ENCODE measurements around the gene IL1RAPL1.

The IL1RAPL1 gene

DNA sequence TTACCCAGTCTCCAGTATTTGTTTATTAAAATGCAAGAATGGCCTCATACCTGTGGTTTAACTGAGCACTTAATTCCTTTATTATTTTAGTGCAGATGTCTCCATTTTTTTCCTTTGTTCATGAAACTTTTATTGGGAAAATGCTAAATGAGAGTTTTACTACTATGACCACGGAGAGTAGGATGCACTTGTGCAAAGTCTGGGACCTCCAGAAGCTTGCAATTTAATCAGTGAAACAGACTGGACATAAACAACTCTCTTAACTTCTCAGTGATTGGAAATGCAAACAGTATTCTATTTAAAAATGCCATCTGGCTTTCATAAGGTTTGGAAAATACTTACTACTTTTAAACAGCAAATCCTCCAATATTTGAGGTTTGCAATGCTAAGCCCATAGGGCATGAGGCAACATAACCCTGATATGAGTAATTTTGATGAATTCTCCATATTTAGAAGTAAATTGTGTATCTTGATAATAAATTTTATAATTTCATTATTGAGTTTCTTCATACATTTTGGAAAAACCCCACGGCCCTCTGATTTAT lies 909.5 kb downstream of the IL1RAPL1 start:
- DNase-seq = no peak
- in situ Hi-C loops (cut with HindIII; ENCODE audit: low pct_ligation_motif_present, low pct_unique_long_range_greater_than_20kb, low sequenced_read_pairs) = no loop called here

DNA sequence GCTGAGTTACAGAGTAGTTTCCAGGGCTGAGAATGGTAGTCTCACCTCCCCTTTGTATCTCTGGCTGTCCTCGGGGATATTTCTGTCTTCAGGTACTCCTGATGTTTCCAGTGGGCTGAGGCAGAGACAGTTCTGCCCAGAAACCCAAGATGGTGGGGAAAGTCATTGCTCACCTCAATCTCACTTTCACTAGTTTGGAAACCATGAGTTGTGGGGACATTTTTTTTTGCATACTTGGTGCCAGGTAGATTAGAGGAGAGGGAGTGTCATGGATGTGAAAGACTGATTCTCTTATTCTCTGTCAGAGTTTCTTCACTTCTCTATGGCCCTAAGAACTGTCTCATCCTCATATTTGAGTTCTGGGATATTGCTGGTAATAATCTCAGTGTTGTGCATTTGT lies 919.5 kb downstream of the IL1RAPL1 start:
- in situ Hi-C loops (cut with HindIII; ENCODE audit: low pct_ligation_motif_present, low pct_unique_long_range_greater_than_20kb, low sequenced_read_pairs) = no loop called here
- DNase-seq = no peak

DNA sequence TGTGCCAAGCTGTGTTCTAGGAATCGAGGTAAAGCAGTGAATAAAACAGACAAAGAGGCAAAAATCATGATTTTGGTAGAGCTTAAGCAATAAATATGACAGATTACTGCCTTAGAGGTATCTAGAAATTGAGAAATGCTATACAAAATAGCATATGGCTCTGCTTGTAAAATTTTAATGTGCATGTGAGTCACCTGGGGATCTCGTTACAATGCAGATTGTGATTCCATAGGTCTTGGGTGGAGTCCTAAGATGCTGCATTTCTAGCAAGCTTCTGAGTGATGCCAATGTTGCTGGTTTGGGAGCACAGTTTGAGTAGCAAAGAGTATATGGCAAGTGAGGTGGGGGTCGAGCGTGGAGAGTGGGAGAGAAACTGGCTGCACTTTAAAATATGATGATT lies 930.9 kb downstream of the IL1RAPL1 start:
- no peak for DNase-seq
- in situ Hi-C loops (cut with HindIII; ENCODE audit: low pct_ligation_motif_present, low pct_unique_long_range_greater_than_20kb, low sequenced_read_pairs) = no loop called here

DNA sequence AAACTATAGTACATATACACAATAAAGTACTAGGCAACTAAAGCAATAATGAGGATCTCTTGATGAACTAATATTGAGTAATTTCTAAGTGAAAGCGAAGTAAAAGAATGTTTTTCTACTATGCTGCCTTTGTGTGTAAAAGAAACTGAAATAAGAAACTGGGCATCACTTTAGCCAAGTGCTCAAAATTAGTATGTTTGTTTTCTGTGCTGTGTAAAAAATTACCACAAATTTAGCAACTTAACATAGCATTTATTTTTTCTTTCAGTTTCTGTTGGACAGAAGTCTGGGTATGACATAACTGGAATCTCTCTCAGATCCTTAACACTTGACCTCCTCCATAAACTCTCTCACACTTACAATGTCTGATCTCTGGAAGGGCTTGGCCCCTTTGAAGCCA lies 941.0 kb downstream of the IL1RAPL1 start:
- in situ Hi-C loops (cut with HindIII; ENCODE audit: low pct_ligation_motif_present, low pct_unique_long_range_greater_than_20kb, low sequenced_read_pairs) = no loop called here
- no peak for DNase-seq

GRCh38 chrX:29530501-29530900 lies 943.3 kb downstream of the IL1RAPL1 start:
- no peak for DNase-seq
- in situ Hi-C loops (cut with HindIII; ENCODE audit: low pct_ligation_motif_present, low pct_unique_long_range_greater_than_20kb, low sequenced_read_pairs) = no loop called here

GRCh38 chrX:29531336-29531735 lies 944.1 kb downstream of the IL1RAPL1 start:
- in situ Hi-C loops (cut with HindIII; ENCODE audit: low pct_ligation_motif_present, low pct_unique_long_range_greater_than_20kb, low sequenced_read_pairs) = no loop called here
- DNase-seq = no peak

DNA sequence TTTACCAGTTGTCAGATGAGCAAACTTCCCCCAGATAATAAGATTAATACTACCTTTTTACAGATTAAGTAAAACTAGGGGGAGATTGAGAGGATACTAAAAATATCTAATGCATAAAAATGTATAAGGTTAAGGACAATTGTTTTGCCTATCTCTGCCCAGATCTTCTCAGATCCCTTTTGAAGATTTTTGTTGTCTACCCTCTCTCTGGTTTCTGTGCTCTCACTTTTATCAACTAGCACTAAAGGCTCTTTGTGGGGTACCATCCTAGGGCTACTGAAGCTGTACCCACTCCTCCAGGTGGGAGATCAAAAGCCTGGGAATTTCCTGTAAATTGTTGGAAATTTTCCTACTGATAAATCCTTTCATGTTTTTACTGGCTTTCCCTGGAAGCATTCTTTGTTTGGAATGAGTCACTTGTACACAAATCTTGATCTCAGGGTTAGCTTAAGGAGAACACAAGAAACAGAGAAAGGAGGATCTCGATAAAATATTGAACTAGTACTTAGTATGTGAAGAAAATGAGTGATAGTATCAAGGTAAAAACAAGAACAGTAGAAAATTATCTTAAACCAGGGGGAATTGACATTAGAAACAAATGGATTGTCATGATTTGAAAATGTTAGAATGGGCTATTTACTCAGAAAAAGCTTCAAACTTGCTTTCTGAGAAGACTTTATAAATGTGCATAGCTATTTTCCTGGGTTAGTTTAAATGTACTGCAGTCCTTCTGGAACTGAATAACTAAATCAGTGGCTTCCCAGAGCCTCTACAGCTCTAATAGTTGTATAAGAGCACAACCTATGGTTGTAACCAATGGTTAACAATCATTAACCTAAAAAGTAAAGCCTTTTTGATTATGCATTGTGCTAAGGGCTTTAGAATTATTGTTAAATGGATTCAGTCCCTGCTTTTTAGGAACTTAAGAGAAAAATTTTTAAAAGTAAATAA lies 948.2 kb downstream of the IL1RAPL1 start:
- no peak for DNase-seq
- in situ Hi-C loops (cut with HindIII; ENCODE audit: low pct_ligation_motif_present, low pct_unique_long_range_greater_than_20kb, low sequenced_read_pairs) = no loop called here

- in situ Hi-C loops (cut with HindIII; ENCODE audit: low pct_ligation_motif_present, low pct_unique_long_range_greater_than_20kb, low sequenced_read_pairs) = no loop called here
- DNase-seq = no peak
These were observed 953.8 kb downstream of the IL1RAPL1 start for GRCh38 chrX:29541038-29541437.

DNA sequence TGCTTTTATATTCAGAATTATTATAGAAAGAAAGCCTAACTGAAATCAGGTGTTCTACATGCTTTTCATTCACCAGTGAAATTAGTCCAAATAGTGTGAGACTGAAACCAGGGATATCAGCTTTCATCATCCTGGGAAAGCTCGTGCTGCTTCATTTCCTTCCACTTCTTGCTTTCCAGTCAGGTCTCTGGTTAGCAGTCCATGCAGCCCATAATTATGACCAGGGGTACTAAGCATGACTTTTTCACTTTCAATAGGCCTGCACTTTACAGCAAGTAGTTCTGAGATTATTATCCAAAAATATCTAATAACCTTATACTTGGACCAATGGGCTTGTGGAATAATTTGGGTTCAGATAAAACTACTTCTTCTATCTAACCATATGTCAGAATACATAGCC lies 954.9 kb downstream of the IL1RAPL1 start:
- DNase-seq = no peak
- in situ Hi-C loops (cut with HindIII; ENCODE audit: low pct_ligation_motif_present, low pct_unique_long_range_greater_than_20kb, low sequenced_read_pairs) = no loop called here

DNA sequence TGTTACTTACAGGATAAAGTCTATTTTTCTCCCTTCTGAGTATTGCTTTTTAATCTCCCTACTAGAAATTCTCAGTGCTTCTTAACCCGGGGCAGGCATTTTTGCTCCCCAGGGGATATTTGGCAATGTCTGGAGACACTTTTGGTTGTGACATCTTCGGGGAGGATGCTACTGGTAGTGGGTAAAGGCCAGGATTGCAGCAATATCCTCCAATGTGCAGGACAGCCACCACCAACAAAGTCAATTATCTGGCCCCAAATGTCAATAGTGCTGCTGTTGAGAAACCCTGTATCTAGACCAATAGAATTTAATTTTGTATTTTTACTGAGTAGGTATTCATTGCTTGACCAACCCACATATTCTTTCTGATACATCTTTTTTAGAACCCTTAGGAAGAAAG lies 958.6 kb downstream of the IL1RAPL1 start:
- no peak for DNase-seq
- in situ Hi-C loops (cut with HindIII; ENCODE audit: low pct_ligation_motif_present, low pct_unique_long_range_greater_than_20kb, low sequenced_read_pairs) = no loop called here

DNA sequence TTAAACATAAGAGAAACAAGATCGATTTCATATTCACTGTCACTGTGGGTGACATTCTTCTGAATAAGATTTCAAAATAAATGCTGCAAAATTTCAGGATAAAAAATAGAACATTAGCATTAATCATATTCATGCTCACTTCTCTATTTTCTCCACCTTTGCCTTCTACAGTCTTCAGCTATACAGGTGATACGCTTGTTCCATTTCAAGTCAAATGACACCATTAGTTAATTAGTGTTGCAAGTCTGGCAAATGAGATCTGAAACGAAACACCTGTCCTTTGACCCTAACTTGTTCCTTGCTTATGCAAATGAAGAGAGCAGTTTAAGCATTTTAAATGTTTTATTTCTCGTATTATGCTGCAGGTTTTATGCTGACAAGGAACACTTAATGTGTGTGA lies 960.6 kb downstream of the IL1RAPL1 start:
- DNase-seq = no peak
- in situ Hi-C loops (cut with HindIII; ENCODE audit: low pct_ligation_motif_present, low pct_unique_long_range_greater_than_20kb, low sequenced_read_pairs) = no loop called here

DNA sequence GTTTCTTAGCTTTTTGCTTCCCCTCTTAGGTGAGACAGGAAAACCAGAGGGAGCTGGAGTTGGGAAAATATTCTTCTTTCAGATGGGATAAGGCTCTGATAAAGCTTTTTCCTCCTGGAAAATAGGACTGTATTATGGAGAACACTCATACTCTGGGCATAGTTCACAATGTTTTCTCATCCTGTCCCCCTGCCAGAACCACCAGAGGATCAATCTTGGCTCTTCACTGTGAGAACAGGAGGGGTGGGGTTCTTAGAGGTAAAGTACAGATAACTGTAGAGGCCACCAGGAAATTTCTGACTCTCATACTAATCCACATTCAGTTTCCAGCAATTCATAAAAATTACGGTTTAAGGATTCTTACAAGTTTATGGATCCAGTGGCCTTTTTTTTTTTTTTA lies 966.3 kb downstream of the IL1RAPL1 start:
- DNase-seq = no peak
- in situ Hi-C loops (cut with HindIII; ENCODE audit: low pct_ligation_motif_present, low pct_unique_long_range_greater_than_20kb, low sequenced_read_pairs) = no loop called here

GRCh38 chrX:29555465-29556091 lies 968.3 kb downstream of the IL1RAPL1 start:
- DNase-seq = no peak
- in situ Hi-C loops (cut with HindIII; ENCODE audit: low pct_ligation_motif_present, low pct_unique_long_range_greater_than_20kb, low sequenced_read_pairs) = no loop called here

- no peak for DNase-seq
- in situ Hi-C loops (cut with HindIII; ENCODE audit: low pct_ligation_motif_present, low pct_unique_long_range_greater_than_20kb, low sequenced_read_pairs) = no loop called here
These were observed 972.8 kb downstream of the IL1RAPL1 start for GRCh38 chrX:29560065-29560464.

GRCh38 chrX:29561417-29561816 lies 974.2 kb downstream of the IL1RAPL1 start:
- DNase-seq = no peak
- in situ Hi-C loops (cut with HindIII; ENCODE audit: low pct_ligation_motif_present, low pct_unique_long_range_greater_than_20kb, low sequenced_read_pairs) = no loop called here

GRCh38 chrX:29580560-29580959 lies 993.3 kb downstream of the IL1RAPL1 start:
- DNase-seq = no peak
- in situ Hi-C loops (cut with HindIII; ENCODE audit: low pct_ligation_motif_present, low pct_unique_long_range_greater_than_20kb, low sequenced_read_pairs) = no loop called here

DNA sequence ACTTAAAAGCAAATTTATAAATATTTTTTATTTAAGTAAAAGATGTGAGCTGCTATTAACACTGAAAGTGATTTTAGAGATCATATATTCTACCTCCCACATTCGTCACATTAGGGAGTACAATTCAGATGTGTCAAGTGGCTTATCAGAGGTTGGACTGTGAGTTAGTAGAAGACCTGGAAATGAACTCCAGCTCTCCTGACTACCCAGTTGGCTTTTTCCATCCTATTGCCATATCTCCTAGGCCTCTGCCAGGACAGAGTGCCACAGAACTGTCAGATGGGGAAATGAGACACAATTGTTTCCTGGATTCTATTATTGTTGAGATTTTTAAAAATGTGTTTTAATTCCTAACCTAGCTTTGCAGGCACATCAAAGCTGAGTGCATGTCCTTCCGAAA lies 994.0 kb downstream of the IL1RAPL1 start:
- no peak for DNase-seq
- in situ Hi-C loops (cut with HindIII; ENCODE audit: low pct_ligation_motif_present, low pct_unique_long_range_greater_than_20kb, low sequenced_read_pairs) = no loop called here

DNA sequence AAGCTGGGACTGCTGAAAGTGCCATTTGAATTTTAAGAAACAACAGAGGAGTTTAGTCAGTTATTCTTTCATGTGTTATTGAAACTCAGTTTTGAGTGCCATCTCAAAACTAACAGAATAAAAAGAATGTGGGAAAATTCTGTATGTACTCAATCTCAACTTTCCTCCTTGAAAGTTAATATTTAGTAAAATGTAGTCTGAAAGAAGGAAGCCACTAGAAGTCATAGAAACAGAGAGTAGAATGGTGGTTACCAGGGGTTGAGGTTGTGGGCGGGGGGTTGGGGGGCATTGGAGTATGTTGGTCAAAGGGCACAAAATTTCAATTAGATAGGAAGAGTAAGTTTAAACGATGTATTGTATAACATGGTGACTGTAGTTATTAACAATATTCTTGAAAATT lies 999.9 kb downstream of the IL1RAPL1 start:
- no peak for DNase-seq
- in situ Hi-C loops (cut with HindIII; ENCODE audit: low pct_ligation_motif_present, low pct_unique_long_range_greater_than_20kb, low sequenced_read_pairs) = no loop called here

GRCh38 chrX:29590921-29591320 lies 1003.7 kb downstream of the IL1RAPL1 start:
- no peak for DNase-seq
- in situ Hi-C loops (cut with HindIII; ENCODE audit: low pct_ligation_motif_present, low pct_unique_long_range_greater_than_20kb, low sequenced_read_pairs) = no loop called here

DNA sequence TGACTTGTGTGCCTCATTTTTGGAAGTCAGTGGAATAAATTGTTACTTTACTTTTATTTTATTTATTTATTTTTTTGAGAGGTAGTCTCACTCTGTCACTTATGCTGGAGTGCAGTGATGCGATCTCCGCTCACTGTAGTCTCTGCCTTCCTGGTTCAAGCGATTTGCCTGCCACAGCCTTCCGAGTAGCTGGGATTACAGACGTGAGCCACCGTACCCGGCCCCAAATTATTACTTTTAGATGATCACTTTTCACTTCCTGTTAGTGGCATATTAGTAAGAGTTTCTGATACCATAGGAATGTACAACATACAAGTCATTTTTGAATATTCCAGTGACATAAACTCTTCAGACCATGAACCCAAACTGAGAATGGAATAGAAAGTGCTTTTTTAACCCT lies 1017.1 kb downstream of the IL1RAPL1 start:
- in situ Hi-C loops (cut with HindIII; ENCODE audit: low pct_ligation_motif_present, low pct_unique_long_range_greater_than_20kb, low sequenced_read_pairs) = no loop called here
- no peak for DNase-seq

Data from ACHN (cell line).